Psoas muscle (tissue), 8 donors: ENCODE results near the gene AZIN2. TPM values are rescaled to one million over a fixed set of nuclear protein-coding genes. Genes with fewer than 3 reads are reported as not detected.
"Not testable (repeated sequence)": the region's sequence is repeated elsewhere in the genome, so short reads cannot be mapped to it uniquely, and the experiment has no call there.

ENCODE experiments used
- ATAC-seq, 4 donors: fragments of 200-7000 bp; cut with Tn5 transposase; one replicate each; pipeline ENCODE4 v1.9.1; 2020; ENCODE audit warnings: moderate library complexity in 3 of 4, mild to moderate bottlenecking in 2 of 4
- DNase-seq, 2 donors: peaks; one replicate each; pipeline ENCODE4 v3.0.0-alpha.2; 2020
- H3K27ac ChIP-seq: fragments of 200-600 bp; one replicate; pipeline ENCODE4 v1.8.0; 2022
- H3K27me3 ChIP-seq, 3 donors: fragments of 200-600 bp in 1 of 3; one replicate each; pipeline versions ENCODE4 v1.6.1 to v1.8.0; 2013 to 2022; ENCODE audit warnings: low read length in 2 of 3, mild to moderate bottlenecking in 2 of 3, moderate library complexity in 1 of 3; ENCODE audit not compliant: insufficient read depth in 3 of 3
- H3K36me3 ChIP-seq, 2 donors: fragments of 200-600 bp in 1 of 2; one replicate each; pipeline versions ENCODE4 v1.6.1 to v1.8.0; 2013 to 2022; ENCODE audit warnings: low read depth in 1 of 2, mild to moderate bottlenecking in 1 of 2, moderate library complexity in 1 of 2; ENCODE audit not compliant: insufficient read depth in 1 of 2
- H3K4me1 ChIP-seq: fragments of 200-600 bp; one replicate; pipeline ENCODE4 v1.8.0; 2022
- H3K4me3 ChIP-seq: fragments of 200-600 bp; one replicate; pipeline ENCODE4 v1.8.0; 2022; ENCODE audit warnings: mild to moderate bottlenecking
- H3K9me3 ChIP-seq: fragments of 200-600 bp; one replicate; pipeline ENCODE4 v1.8.0; 2022
- CTCF ChIP-seq: fragments of 200-600 bp; IDR thresholded peaks from one replicate; pipeline ENCODE4 v1.8.0; 2022; ENCODE audit warnings: antibody characterized with exemption
- WGBS, 3 donors: extraction: QIAGEN DNeasy Blood & Tissue Kit; methylation state at CpG; one replicate each; pipeline versions ENCODE4 v1.1.6 to v1.1.7; 2013; 5-methylcytosine and 5-hydroxymethylcytosine counted together
- intact Hi-C, 2 donors: fragments of 100-400 bp; cut with DNase I; formaldehyde crosslinking; loops; one replicate each; pipeline versions ENCODE4 v1.11.0 to v1.14.2; 2022
- polyA plus RNA-seq, 3 donors: library from polyadenylated mRNA; stranded (reverse); fragments of 200-250 nt; gene quantifications; one replicate each; pipeline ENCODE4 v1.2.3, GENCODE V29; 2013
- total RNA-seq, 4 donors: library from RNA; stranded (reverse); fragmentation: NEBNext Ultra II Directional in 2 of 4; extraction: Animal tissue kit (Norgen Biotek cat#: 25700) in 2 of 4; gene quantifications; one replicate each; pipeline versions ENCODE4 v1.2.1 to v1.2.4, GENCODE V29; 2021 to 2023
- donor health status: healthy with polysubstance abuse.
- donor health status: DM: no; HTN: no; CAD: no; lungs with moderate emphysema.
- donor health status: Bipolar disorder and iron deficiency.
- donor health status: healthy.
- donor health status: DM: yes; HTN: yes; CAD: no.
- donor health status: DM: no; HTN: no; CAD: no.
- donor health status: DM: no; HTN: no; CAD: no.
- donor health status: DM: yes; HTN: yes; CAD: no.

AZIN2 gene
- total and polyA plus RNA-seq, 7 donors: 0.17 to 3.5 (median 0.96) TPM

GRCh38 chr1:33132549-33132948 lies 51.6 kb downstream of the AZIN2 start:
- 89 to 98% (median 91%) methylated on average over 2 of the region's 2 CpGs for WGBS, 3 donors
- TF ChIP-seq CTCF: no peak
- DNase-seq (no peak), ATAC-seq (no peak)
- intact Hi-C loops: loop anchor here (5.0 to 10.0 kb wide), 5 partner anchors 40 to 332 kb away; no protein-coding TSS in a partner anchor
- Histone ChIP-seq H3K9me3 (no peaks in the 10 kb centered on the region), H3K27ac (peak overlapping the region; percentile 46), H3K36me3 (no peaks in the 10 kb centered on the region), H3K4me3 (no peak overlapping the region), H3K27me3 (no peaks in the 10 kb centered on the region), H3K4me1 (peaks cover 52% of the 10 kb centered on the region)

- WGBS, 3 donors: 54 to 68% (median 59%) methylated on average over 10 of the region's 10 CpGs
- no peak for TF ChIP-seq CTCF
- Histone ChIP-seq H3K27ac (peak overlapping the region; percentile 46), H3K9me3 (no peaks in the 10 kb centered on the region), H3K36me3 (no peaks in the 10 kb centered on the region), H3K27me3 (no peaks in the 10 kb centered on the region), H3K4me1 (peaks cover 42% of the 10 kb centered on the region), H3K4me3 (no peak overlapping the region)
- DNase-seq (no peak), ATAC-seq (peak; percentile 41 to 59 (median 45))
- intact Hi-C loops: loop anchor here (5.0 to 10.0 kb wide), 5 partner anchors 39 to 331 kb away; no protein-coding TSS in a partner anchor
These were observed 52.6 kb downstream of the AZIN2 start for GRCh38 chr1:33133478-33134105.

- not testable (repeated sequence) for H3K27me3 ChIP-seq, ATAC-seq, DNase-seq, H3K9me3 ChIP-seq, H3K36me3 ChIP-seq, H3K27ac ChIP-seq, H3K4me3 ChIP-seq
- peaks cover 28% of the 10 kb centered on the region for H3K4me1 ChIP-seq
- WGBS, 3 donors: 94 to 100% (median 100%) methylated on average over 1 of the region's 1 CpG
- intact Hi-C loops: loop anchor here (10.0 kb wide), 3 partner anchors 109 to 329 kb away; no protein-coding TSS in a partner anchor
These were observed 55.1 kb downstream of the AZIN2 start for GRCh38 chr1:33136041-33136440.

DNA sequence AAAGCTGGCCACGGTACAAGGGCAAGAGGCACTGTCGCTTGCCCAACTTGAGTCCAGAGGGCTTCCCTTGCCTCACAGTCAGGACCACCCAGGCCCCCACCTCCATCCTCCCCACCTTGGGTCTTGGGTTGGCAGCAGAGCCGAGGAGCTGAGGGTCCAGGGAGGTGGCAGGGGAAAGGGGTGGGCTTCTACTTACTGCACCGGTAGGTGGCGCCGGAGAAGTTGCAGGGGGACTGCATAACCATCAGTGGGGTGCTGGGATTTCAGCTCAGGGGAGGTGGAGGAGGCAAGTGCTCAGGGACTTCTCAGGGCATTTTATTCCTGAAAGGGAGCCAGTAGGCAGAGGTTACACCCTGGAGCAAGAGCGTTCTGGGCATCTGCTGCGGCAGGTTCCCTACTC lies 56.8 kb downstream of the AZIN2 start:
- DNase-seq: peak in 1 of 2 donors; percentile 74
- 45 to 52% (median 51%) methylated on average over 8 of the region's 8 CpGs for WGBS, 3 donors
- peak; percentile 31 for TF ChIP-seq CTCF
- Histone ChIP-seq H3K9me3 (no peaks in the 10 kb centered on the region), H3K4me3 (no peak overlapping the region), H3K27ac (no peak overlapping the region), H3K4me1 (peaks cover 18% of the 10 kb centered on the region), H3K27me3 (no peaks in the 10 kb centered on the region), H3K36me3 (no peaks in the 10 kb centered on the region)
- ATAC-seq: peak in 3 of 4 donors; percentile 28 to 64 (median 50)
- intact Hi-C loops: loop anchor here (10.0 kb wide), 3 partner anchors 107 to 327 kb away; no protein-coding TSS in a partner anchor

DNA sequence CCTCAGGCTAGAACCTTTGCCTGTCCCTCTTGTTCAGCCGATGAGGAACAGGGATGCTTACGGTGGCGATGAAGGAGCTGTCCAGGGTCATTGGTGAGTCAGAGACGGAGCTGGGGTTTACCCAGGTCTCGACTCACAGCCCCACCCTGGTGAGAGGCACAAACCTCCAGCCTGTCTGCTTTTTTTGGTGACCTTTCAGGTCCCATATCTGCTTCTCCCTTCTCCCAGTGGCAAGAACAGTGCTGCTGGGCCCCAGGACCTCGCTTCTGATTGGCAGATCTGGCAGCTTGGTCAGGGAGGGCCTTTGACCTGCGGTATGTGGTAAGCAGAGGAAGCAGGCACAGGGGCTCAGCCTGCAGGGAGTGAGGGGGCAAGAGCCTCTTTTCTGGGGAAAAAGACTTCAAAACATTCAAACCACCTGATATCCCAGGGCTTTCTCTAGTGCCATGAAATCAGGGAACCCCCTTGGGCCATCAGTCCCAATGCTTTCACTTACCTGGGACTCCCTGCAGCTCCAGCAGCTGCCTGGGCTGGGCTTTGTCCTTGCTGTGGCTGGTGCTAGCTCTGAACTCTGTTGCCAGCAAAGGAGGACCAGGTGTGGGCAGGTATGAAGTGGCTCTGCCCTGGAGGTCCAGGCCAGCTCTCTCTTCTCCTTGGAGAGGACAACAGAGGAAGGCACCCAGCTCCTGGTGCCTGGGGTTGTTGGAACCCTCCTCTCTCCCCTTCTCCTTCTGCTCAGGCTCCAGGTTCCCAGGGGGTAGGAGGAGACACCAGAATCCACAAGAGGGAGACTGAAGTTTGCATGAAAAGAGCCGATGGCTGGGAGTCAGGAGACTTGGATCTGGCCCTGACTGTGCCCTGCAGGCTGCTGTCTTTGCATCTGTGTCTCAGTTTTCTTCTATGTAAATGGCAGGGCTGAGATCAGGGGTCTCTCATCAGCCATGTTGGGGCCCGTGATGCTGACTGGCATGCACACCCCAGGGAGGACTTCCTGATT lies 59.5 kb downstream of the AZIN2 start:
- no peak overlapping the region for H3K4me3 ChIP-seq
- DNase-seq (no peak), ATAC-seq (no peak)
- H3K9me3 ChIP-seq: no peaks in the 10 kb centered on the region
- H3K4me1 ChIP-seq: no peaks in the 10 kb centered on the region
- H3K36me3 ChIP-seq: peaks cover 0 to 13% of the 10 kb centered on the region in 2 donors
- H3K27me3 ChIP-seq: no peaks in the 10 kb centered on the region
- WGBS, 3 donors: 69 to 75% (median 74%) methylated on average over 9 of the region's 9 CpGs
- H3K27ac ChIP-seq: no peak overlapping the region
- intact Hi-C loops: no loop called here
- TF ChIP-seq CTCF: no peak
